Stimulated activated naive CD4-positive, alpha-beta T cell (primary cell): ENCODE data around the gene SGMS1.

ENCODE experiments used
- DNase-seq, 6 experiments: peaks; one replicate each; lab custom pipeline; 2025; lab: John Stamatoyannopoulos, UW

Gene SGMS1

GRCh38 chr10:50636618-50637579, 13.1 kb upstream of the SGMS1 start:
- DNase-seq: peak in 2 of 6 experiments; percentile 15 to 27

DNA sequence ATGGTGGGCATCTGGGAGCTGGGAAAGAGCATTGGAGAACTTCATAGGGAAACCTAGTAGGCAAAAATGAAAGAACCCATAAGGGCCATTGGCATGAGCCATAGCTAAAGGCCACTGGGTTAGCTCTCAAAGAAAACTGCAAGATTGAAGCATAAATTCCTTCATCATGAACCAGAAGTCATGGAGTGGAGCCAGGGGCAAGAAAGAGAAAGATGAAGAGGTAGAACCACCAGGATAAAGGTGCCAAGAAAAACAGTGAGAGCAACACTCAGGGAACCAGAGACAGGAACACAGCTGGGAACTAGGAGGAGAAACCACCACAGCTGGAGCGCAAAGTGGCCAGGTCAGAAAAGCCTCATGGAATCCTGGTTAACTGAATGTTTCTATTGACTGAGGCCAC, 11.5 kb upstream of the SGMS1 start:
- DNase-seq: no peak

GRCh38 chr10:50634479-50634878, 10.7 kb upstream of the SGMS1 start:
- DNase-seq: no peak

GRCh38 chr10:50631052-50631451, 7.3 kb upstream of the SGMS1 start:
- DNase-seq: no peak

DNA sequence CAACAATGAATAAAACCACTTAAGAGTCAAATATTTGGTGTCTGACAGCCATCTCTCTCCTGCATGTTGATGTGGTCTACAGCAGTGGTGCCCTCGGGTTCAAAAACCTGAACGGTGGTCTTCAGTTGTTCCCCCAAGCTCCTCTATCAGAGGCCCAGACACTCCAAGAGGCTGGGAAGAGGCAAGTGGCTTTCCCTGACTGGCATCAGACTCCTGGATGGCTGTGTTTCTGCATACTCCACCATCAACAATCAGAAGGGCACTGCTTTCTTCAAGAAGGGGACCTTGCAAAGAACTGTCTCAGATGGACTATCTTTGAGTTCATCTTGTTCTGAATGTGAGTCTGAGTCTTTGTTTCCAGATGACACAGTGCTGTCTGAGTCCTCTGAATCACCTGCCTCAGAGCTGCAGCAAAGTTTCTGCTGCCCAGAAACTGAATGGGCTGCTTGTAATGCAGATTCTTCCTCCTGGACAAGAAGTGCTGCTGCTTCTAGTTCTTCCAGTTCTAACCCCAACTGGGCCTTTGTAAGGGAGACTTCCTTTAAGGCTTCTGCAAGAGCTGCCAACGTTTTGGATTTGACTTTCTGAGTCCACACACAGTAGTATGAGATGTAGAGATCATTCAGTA, 5.9 kb upstream of the SGMS1 start:
- no peak for DNase-seq

DNA sequence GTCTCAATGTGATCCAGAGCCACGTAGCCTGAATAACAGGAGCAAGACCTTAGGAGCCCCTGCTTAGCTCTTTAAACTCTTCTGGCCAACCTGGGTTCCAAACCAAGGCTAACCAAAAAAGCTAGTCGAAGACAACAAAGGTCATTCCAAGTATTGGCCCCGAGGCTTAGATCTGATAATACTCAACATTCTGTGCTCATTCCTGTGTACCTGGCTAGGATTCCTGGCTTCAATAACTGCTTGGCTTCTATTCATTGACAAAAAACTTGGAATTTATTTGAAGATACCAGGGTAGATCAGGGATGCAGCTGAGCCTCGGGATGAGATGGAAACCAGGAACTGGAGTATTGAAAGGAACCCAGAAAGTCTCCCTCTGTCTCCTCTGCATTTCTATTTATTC, 4.1 kb upstream of the SGMS1 start:
- DNase-seq: no peak

GRCh38 chr10:50627443-50627842, 3.7 kb upstream of the SGMS1 start:
- no peak for DNase-seq

DNA sequence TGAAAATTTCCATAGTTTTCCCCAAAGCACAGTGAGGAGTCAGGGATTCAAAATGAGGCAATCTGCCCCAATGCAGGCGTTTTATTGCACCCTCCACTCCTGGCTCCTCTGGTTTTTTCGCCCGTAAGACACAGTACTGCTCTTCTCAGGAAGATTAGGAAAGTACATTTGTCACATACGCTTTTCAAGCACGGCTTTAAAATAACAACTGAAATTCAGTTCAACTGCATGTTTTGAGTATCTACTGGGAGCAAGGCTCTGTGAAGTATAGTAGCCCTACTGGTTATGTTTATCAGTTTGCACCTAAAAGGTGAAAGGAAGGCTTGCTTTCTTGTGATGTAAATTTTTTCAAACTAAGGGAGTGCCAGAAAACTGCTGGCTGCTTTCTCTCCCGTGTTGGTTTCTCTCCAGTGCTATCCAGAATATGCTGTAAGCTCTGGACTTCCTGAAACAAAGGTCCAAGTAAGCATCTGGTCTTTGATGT, 1.9 kb upstream of the SGMS1 start:
- DNase-seq: peak in 1 of 6 experiments; percentile 47

GRCh38 chr10:50624866-50625501, 1.2 kb upstream of the SGMS1 start:
- peak; percentile 49 to 74 (median 60) for DNase-seq

GRCh38 chr10:50624413-50624865, 683 bp upstream of the SGMS1 start:
- peak; percentile 88 to 94 (median 92) for DNase-seq

DNA sequence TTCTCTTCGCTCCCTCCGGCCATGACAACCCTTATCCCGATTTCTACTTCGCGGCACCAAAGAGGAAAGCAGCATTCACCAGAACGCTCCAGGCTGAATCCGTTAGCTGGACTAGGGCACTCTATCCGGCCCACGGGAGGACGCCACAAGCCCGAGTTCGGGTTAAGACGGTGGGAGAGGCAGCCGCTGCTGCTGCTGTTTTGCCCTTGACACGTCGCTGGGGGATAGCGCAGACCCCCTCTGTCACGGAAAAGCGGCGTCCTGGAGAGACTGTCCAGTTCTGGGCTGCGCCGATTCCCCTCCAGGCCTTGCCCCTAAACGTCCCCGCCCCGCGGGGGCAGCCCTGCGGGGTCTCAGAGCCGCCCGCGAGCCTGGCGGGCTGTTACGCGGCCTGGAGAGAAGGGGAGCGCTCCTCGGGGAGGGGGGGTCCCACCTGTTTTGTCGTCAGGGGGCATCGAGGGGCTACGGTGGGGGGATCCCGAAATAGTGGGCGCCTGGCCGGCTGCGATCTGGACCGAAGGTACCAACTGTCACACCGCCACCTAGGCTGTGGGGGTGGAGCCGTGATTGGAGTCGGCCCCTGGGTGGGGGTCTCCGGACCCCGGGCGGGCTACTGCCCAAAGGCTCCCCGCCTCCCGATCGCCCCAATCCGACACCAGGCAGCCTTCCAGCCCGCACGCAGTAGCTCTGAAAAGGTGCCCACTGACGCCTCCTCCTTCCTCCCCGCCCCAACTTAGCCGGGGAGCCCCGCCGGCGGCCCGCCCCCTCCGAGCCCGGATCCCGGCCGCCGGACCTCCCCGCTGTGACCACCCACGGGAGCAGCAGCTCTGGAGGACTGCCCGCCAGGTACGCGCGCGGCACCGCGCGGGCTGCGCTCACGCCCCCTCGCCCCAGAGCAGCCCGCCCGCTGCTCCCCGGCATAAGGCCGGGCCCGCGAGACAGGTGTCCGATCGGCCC, 772 bp downstream of the SGMS1 start:
- peak; percentile 24 to 69 (median 58) for DNase-seq

- peak; percentile 46 to 71 (median 66) for DNase-seq
These were observed 1.6 kb downstream of the SGMS1 start for GRCh38 chr10:50621968-50622705.

DNA sequence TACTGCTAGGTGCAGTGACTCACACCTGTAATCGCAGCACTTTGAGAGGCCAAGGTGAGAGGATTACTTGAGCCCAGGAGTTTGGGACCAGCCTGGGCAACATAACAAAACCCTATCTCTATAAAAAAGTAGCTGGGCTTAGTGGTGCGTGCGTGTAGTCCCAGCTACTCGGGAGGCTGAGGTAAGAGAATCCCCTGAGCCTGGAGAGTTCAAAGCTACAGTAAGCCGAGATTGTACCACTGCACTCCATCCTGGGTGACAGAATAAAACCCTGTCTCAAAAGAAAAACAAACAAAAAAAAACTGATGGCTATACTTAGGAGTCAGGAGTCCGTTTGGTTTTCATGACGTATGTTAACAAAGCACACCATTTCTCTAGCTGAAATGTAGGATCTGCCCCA, 2.9 kb downstream of the SGMS1 start:
- DNase-seq: no peak

- DNase-seq: no peak
These were observed 3.9 kb downstream of the SGMS1 start for GRCh38 chr10:50619882-50620281.

DNA sequence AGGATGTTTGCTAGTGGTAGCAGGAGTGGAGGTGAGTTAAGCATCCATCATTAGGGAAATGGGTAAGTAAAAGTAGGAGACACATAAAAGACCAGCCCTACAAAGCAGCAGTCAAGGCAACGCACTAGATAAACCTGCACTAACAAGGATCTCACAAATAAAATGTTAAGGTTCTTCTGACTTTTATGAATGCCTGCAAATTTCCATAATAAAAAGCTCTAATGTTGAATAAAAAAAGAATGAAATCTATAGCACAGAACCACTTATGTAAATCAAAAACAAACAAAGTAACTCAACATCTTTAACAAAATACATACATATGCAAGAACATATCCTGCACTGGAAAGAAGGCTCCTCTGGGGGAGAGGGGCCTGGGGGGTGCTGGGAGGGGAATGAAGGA, 4.6 kb downstream of the SGMS1 start:
- DNase-seq: peak in 1 of 6 experiments; percentile 15

DNA sequence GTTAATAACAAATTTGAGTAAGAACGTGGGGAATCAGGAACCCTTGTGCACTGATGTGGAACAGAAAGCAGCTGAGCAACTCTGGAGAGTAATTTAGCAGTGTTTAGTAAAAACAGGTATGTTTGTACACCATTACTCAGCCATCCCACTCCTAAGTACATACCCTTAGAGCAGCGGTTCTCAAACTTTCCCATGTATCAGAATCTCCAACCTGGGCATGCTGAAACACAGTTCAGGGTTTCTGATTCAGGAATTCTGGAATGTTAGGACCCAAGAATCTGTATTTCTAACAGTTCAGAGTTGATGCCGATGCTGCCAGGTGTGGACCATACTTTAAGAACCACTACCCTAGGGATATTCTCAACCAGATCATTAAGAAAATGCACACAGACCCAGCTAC, 5.1 kb downstream of the SGMS1 start:
- DNase-seq: no peak

DNA sequence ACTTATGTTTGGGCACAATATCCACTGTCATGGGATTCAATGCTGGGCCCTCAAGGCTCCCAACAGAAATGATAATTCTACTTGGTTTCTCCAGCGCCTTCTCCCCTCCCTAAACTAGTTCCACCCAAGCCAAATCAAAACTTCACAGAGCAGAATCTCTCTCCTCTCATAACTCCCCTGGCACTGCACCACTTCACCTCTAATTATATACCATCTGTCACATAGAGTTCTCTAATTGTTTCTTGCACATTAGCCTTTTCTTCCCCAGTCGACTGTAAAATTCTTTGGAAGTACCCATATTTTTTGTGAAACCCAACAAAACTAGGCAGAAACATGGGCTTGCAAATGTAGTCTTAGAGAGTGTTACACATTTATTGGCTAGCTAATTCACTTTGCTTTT, 8.1 kb downstream of the SGMS1 start:
- DNase-seq: no peak

- DNase-seq: no peak
These were observed 9.2 kb downstream of the SGMS1 start for GRCh38 chr10:50614444-50615137.

- DNase-seq: no peak
These were observed 9.9 kb downstream of the SGMS1 start for GRCh38 chr10:50613726-50614443.
